ENCODE measurements around the gene SARNP. TPM values are rescaled to one million over a fixed set of nuclear protein-coding genes. Genes with fewer than 3 reads are reported as not detected.

The SARNP gene
- total and polyA plus RNA-seq, 9 of the 15 experiments (the other 6 are each of a cell fraction or from before 2014, with no cell fraction given), result 70.1 to 400 (median 198) TPM

GRCh38 chr12:55817345-55818139 is at the start of gene SARNP, which contains the start of gene ORMDL2 (continued):
- TF ChIP-seq ZNF740 (CRISPR knock-in tag; IDR thresholded peaks at IDR 0.05) (no peak), ZNF740 (tag; IDR thresholded peaks at IDR 0.05) (no peak), ZNF583 (CRISPR knock-in tag; IDR thresholded peaks at IDR 0.05) (0 out of 2 replicates have a peak, but pooled peaks have one; percentile 28), ZNF316 (IDR thresholded peaks at IDR 0.05) (no peak), ATF7 (IDR thresholded peaks at IDR 0.05) (peak; percentile 84), TCFL5 (CRISPR knock-in tag; conservative IDR thresholded peaks at IDR 0.05) (no peak), BCOR (IDR thresholded peaks at IDR 0.05) (0 out of 2 replicates have a peak, but pooled peaks have one; percentile 28), ZNF507 (tag; conservative IDR thresholded peaks at IDR 0.05) (no peak), PHF20 (IDR thresholded peaks at IDR 0.05; ENCODE audit: partially characterized antibody) (no peak), ZBTB40 (IDR thresholded peaks at IDR 0.05) (peak; percentile 89), ZBTB40 (CRISPR knock-in tag; IDR thresholded peaks at IDR 0.05) (no peak), ZSCAN32 (CRISPR knock-in tag; IDR thresholded peaks at IDR 0.05) (0 out of 2 replicates have a peak, but pooled peaks have one; percentile 41), KLF1 (tag; IDR thresholded peaks at IDR 0.05) (no peak), HDAC3 (IDR thresholded peaks at IDR 0.05; ENCODE audit: borderline replicate concordance, partially characterized antibody) (no peak), SMAD1 (IDR thresholded peaks at IDR 0.05; ENCODE audit: low read depth, low read length, partially characterized antibody) (no peak)
- TF ChIP-seq, protein P1, sequence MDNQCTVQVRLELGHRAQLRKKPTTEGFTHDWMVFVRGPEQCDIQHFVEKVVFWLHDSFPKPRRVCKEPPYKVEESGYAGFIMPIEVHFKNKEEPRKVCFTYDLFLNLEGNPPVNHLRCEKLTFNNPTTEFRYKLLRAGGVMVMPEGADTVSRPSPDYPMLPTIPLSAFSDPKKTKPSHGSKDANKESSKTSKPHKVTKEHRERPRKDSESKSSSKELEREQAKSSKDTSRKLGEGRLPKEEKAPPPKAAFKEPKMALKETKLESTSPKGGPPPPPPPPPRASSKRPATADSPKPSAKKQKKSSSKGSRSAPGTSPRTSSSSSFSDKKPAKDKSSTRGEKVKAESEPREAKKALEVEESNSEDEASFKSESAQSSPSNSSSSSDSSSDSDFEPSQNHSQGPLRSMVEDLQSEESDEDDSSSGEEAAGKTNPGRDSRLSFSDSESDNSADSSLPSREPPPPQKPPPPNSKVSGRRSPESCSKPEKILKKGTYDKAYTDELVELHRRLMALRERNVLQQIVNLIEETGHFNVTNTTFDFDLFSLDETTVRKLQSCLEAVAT (IDR thresholded peaks at IDR 0.05), result peak; percentile 87 to 96

Measured in K562 (cell line).